HG03442 (cell line): ENCODE results near the gene PAMR1.

Source experiments
- ATAC-seq: cut with Tn5 transposase; IDR thresholded peaks from one replicate; pipeline ENCODE4 v1.9.1; 2021; ENCODE audit warnings: mild to moderate bottlenecking, moderate library complexity; ENCODE audit not compliant: unreplicated experiment

PAMR1 gene

DNA sequence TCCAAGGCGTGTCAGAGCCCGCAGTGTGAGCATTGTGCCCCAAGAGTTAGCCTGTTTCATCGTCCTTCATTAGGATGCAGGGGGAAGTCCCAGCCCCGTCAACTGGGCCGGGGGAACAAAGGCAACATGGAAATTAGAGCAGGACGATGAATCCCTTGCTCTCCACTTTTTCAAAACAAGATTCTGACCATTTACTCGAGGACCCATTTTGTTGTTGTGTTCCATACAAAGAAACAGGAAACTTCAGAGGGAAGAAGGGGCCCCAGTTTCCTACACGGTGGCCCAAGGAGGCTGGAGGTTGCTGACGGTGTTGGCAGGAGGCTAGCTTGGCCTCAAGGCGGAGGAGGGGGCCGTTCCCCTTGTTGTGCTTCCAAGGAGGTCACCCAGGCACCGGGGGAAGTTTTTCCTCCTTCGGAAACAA lies 62.1 kb downstream of the PAMR1 start:
- no peak for ATAC-seq

DNA sequence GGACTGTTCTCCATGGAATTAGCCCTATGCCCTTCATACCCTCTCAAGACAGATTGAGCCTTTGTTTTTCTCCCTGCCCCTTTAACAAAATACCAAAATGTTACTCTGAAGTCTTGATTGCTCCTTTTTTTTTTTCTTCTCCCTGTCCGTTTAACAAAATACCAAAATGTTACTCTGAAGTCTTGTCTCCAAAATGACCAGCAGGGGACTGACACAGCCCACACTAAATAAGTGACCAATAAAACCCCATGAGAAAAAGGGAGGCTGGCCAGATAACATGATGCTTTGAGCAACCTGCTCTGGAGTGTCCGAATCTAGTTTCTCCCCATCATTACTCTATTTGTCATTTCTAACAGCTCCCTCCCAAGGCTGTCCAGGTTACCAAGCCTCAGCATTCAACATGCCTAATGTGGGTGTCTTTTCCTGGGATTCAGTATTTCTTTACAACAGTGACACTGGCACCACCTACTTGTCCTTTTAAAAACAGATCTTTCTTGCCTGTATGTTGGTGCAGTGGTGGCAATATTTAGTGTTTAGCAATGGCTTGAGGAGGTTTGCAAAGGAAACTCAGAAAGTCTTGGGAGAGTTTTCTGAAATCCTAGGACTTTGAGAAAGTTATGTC lies 63.4 kb downstream of the PAMR1 start:
- ATAC-seq, result no peak

DNA sequence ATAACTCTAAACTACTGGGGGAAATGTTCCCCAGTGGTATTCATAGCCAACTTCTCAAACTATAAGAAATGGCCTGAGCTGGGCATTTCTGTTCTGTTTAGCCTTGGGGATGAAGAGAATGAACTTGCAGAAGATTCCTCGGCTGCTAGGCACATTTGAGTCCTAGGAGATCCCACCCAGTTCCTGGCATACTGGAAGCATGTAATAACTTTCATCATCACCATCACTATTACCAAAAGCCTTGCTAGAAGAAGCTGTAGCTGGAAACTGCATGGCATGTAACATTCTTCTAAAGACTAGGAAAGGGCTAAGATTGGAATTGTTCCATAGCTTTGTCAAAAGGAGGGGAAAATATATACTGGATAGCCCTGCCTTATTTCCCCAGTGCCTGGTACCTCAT lies 65.9 kb downstream of the PAMR1 start:
- no peak for ATAC-seq

DNA sequence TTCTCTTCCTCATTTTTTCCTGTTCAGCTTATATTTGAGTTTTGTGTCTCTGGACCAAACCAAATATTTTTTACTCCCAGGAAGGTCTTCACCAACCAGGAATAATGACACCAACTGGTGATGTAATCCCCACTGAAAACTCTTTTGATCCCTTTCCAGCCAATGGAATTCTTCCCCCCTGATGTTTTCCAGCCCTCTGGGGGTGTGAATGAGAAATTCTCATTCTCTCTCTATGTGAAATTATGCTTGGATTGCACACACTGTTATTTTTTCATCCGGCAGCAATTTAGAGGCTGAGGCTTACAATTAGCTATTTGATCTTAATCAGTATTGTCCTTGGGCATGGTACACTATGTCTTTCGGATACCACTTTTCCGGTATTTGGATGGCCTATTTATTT lies 66.6 kb downstream of the PAMR1 start:
- ATAC-seq, result no peak

DNA sequence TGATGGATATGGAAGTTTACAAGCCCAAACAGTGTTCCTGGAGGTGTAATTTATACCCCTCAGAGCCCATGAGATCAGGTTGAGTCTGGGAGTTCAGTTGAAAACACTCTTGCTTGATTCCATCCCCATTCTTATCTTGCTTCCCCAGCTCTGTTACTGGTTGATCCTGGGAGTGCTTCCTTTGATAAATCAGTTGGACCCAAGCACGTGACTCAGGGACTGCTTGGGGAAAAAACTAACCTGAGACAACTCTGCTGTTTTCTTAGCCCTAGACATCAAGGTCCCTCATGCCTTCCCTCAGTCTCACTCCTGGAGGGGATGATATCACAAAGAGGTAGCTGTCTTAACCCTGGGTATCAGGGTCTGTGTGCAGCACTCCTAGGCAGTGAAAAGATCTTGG lies 71.1 kb downstream of the PAMR1 start:
- no peak for ATAC-seq

DNA sequence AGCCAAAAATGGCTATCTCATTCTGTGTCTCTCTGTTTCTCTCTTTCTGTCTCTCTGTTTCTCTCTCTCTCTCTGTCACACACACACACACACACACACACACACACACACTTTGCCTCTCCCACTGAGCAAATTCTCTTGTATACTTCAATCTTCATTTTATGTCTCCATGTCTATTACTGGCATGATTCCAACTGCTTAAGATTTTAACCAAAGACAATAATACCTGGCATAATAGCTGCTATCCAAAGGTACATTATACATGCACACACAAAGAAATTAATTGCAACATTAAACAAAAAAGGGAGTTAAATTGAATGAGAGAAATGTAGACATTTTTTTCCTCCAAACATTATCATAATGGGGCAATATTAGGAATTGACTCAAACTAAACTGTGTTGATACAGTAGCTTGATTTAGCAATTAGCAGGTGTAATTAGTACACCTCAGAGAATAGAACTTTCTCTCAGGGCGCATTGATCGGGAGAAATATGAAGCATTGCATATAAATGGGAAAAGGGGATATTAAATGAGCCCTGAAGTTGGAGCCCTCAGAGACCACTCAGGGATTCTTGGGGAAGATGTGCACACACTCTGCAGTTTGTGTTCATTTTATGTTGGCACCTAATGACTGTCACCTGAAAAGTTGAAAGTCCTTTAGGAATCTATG lies 88.7 kb downstream of the PAMR1 start:
- no peak for ATAC-seq

DNA sequence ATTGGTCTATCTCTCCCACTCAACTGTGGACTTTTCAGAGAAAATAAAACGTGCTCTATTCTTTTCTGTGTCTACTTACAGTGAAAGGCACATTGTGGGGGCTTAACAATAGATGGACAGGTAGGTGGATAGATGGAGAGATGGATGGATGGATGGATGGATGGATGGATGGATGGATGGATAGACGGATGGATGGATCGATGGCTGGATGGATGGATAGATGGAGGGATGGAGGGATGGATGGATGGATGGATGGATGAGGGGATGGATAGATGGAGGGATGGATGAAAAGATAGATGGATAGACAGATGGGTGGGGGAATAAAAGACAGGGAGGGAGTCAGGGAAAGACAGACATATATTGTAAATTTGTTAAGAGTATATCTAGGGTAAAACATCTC lies 91.8 kb downstream of the PAMR1 start:
- ATAC-seq, result no peak

DNA sequence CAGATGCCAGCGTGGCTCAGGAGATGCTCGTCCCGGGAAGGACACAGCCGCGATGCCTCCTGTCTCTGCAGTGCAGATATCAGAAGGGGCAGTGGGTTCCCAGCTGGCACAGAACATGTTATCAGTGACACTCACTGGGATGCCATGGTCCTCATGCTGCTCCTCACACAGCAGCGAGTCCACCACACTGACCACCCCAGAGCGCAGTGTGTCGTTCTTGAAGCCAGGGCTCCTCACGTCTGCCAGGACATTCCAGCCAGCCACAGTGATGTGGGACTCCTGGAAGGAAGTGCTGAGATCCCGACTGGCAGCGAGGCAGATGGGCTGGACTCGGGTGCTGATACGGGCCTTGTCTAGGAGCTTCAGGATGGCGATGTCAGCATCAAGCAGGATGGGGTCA lies 93.0 kb downstream of the PAMR1 start:
- ATAC-seq, result no peak

DNA sequence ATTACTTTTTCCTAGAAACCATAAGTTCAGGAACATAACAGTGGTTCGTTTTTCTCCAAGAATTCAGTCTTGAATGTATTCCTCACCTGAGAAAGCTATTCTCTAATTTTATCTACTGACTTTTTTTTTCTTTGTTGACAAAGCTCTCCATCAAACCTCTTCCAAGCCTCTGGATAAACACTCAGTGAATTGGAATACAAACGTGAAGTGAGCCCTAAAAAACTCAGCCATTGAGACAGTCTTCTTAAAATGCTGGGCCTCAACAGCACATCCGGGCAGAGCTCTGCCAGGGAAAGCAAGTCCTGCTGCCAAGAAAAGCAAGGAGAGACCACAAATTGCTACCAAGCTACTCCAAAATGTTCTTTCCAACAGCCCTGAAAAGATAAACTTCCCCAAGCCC lies 98.3 kb downstream of the PAMR1 start:
- no peak for ATAC-seq

DNA sequence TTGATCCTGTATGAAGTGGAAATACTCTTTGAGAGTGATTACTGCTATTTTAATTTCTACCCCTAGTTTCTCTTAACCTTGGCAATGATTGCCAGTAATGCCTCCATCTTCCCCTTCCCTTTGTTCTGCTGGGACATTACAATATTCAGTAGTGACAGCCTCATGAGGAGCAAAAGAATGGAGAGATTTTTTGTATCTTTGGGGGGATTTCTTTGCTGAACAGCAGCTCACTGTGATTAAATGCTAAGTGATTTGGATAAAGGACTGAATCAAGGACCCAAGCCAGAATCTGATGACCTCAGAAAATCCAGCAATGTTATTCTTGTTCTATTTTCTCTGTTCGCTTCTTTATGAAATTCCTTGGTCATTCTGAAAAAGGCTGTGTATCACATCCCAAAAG lies 99.1 kb downstream of the PAMR1 start:
- ATAC-seq, result no peak

DNA sequence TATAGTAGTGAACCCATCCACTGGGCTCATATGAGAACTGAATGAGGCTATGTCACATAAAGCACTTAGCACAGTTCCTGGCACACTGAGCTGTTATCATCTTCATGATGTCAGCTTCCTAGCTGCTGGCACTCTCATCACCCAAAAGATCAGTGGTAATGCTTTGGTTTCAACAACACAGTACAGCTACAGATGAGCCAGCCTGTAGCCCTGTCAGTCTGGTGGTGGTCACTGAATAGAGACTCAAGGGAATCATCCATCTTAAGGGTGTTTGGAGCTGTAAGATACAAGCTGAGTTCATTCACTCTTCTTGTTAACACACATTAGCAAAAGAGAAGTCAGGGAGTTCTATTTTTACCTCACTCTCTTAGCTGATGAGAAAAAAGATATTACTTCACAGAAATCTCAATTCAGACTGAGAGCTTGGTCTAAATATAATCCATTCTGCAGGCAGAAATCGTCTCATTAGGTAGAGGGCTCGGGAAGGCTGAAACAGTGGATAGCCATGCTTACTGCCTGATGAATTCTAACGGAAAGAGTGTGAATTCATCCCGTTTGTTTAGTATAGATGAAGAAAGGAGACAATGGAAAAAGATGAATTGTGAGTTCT lies 99.7 kb downstream of the PAMR1 start:
- no peak for ATAC-seq

DNA sequence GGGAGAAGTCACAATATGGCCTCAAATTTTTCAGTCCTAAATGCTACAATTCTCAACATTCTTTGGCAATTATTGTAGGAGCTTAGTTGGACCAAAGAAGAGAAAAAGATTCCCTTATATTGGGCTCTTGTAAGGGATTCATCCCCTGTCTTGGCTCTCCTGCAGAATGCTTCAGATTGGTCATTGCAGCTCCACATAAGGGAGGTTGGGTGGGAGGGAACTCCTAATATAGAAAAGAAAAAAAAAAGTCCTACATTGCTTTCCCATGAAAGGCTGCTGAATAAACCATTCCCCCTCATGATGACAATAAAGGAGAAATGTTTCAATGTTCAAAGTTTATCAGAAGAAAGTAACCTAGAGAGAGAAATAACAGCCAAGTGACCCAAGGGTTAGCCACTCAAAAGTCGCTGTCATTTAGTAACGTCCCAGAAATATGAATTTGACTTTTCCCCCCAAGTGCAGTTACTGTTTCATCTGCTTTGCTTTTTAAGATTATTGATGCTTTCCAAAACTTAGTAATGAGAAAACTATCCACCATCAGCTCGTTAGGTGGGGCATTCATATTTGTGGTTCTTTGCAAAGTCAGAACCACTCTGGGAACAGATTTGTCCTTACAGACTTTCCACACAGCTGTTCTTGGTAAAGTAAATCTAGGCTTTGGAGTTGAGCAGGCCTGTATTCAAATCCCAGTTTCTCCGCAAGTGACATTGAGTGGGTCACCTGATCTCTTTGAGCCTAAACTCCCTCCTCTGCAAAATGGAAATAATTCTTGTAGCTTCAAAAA lies 101.1 kb downstream of the PAMR1 start:
- no peak for ATAC-seq

DNA sequence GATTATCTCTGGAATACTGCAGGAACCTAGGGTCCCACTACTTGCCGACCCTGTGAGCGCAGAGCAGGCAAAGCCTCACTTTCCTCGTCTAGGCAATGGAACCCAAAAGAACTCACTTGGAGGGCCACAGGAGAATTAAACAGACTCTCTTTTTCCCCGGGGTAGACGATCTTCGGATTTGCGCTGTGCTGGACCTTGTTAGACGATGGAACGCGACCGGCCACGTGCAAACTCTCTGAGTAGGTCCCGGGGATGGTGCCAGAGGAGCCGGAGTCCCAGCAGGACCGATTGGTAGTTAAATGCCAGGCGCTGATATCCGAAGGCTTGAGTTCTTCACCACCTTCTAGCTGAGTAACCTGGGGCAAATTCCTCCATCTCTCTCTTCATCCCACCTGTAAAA lies 105.0 kb downstream of the PAMR1 start:
- ATAC-seq, result no peak

DNA sequence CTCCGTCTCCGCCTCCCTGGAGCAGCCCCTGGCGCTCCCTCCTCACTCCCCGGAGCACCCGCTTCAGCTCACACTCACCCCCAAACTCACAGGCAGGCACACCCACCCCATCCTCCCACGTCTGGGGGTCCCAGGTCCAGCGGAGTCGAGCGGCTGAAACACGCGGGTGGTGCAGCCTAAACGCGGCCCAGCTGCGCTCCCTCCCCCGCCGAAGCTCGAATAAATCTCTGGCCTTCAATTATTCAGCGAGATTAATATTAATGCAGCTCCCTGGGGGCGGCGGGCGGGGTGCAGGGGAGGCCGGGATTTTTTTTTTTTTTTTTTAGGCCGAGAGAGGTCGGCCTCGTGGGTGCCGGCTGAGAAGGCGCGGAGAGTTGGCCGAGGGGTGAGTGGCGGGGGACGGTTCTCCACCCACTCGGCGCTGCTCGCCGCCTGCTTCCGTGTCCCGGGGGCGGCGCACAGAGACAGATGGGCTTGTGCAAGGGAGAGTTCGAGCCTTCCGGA lies 105.5 kb downstream of the PAMR1 start:
- ATAC-seq, result no peak

DNA sequence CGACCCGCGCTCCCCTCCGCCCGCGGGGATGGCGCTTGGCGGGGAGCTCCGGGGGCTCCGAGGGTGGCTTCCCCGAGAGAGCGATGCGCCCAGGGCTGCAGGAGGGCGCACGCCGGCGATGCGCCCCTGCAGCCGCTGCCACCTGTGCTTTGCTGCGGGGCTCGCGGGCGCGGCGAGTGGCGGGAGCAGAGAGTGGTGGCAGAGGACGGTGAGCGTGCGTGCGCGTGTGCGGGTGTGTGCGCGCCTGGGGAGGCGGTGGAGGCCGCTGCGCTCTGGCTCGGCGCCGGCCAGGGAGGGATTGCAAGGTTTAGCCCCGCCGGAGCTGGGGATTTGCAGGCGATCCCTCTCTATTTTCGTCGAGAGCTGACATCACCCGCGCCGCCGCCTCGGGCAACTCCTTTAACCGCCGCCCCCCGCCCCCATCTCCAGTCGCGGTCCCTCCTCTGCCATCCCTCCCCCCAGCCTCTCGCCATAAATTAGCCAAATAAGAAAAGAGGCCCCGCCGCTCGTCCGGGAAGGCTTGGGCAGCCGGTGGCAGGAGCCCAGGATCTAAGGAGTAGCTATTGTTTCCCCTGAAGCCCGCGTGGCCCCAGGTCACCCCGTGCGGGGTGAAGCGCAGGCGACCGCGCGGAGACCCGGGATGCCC lies 106.1 kb downstream of the PAMR1 start, which contains the start of gene SLC1A2:
Gene SLC1A2 (minus strand): TSS at position 375 of the 646 bp plus-strand sequence. CDS start 592 bp downstream, outside the sequence.
- no peak for ATAC-seq

DNA sequence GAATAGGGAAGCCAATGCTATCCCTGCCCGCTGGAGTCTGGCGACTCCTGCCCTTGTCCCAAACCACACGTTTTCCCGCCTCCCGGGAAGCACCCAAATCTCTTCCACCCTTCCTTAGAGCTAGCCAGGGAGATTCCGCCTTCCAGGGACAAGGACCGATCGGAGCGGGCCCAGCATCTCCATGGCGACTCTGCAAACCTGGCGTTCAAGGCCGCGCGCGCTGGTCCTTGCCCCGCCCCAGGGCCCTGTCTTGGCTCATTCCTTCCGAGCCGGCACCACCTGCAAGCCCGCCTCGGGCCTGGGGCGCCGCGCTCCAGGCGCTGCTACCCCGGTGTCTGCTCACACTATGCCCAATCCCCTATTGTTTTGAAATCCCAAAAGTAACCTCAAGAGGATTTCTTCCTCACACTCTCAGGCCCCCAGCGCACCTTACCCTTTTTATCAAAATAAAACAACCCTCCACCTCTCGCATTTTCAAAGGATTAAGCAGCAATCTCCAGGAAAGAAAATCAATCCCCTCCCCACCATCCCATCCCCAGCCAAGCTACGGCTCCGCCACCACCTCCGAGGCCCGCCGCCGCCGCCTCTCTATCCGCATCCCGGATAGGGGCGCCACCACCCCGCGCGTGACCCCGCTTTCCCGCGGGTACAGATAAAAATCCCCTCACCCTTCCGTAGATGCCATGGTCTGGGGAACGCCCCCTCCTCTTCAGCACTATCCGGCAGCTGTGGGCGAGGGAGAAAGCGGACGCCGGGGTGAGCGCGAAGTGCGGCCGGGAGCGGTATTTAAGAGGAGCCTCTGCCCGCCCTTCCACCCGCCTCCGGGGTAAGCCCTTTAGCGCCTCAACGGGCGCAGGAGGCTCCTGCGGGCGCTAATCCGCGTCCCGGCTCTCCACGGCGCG lies 106.9 kb downstream of the PAMR1 start:
- no peak for ATAC-seq

DNA sequence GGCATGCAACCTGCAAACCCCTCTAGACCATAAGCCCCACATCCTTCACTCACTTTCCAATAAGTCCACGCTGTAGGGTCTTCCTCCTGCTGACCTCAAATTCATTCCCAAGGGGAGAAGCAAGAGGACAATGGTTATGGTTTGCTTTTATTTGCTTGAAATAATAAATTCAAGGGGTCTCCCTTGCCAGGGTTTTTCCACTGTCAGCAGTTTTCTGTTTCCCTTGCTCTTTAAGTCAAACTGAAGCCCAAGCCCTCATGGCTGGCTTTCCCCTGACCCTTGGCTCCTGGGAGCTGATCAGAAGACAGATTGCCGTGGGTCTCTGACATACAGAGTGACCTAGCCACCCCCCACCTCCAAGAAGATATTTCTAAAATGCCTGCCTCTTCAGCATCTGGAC lies 109.9 kb downstream of the PAMR1 start:
- no peak for ATAC-seq

DNA sequence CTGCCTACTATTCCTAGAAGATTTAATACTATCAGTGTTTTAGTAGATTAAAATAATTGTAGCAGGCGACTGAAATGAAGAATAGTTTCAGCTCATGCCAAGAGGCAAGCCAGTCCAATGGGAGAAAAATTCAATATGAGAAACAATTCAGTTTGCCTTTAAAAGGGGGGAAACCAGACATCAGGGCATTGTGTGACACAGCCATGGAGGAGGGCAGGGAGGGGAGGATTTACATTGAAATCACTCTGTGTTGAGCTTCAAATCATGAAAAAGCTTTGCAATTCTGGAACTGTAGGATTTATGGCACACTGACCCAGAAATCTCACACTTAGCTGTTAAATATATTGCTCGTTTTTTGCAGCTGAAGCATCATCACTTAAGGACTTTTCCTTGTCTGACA lies 110.6 kb downstream of the PAMR1 start:
- ATAC-seq, result no peak

DNA sequence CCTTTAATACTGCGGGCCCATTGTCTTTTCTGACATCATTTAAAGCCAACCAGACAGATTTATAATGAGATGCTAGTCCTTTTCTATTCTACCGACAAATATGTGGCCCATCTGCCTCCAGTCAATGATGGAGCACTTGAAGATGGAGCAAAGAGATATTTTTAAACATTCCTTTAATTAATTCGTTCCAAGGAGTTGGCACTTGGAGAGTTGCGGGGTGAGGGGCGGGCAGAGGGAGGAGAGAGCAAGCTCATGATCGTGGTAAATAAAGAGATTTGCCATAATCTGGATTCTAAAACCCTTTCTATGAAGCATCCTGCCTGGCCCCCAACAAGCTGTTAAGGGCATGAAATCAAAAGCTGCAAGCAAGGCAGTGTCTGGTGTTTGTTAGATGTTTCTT lies 111.1 kb downstream of the PAMR1 start:
- ATAC-seq, result no peak

DNA sequence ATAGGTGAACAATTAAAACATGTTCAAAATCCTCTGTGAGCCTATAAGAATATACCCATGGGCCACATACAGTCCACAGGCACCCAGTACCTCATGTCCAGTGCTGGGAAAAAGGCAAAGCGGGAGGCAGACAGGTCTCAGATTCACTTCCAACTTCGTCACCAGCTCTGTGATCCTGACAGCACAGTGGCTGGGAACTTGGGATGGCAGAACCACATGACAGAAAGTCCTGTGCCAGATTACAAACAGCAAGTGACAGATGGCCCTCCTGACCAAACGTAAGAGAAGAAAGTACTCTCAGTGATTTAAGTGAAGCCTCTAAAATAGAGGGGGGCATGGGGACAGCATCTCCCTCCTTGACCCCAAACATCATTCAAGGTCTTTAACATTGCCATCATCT lies 111.8 kb downstream of the PAMR1 start:
- ATAC-seq, result no peak
